Hematopoietic multipotent progenitor cell treated with erythropoietin and hydrocortisone succinate and interleukin-3 and kit ligand, for 6 days (in vitro differentiated cells): ENCODE measurements around the gene ZC3HAV1L.
"Not testable (repeated sequence)": the region's sequence is repeated elsewhere in the genome, so short reads cannot be mapped to it uniquely, and the experiment has no call there.

ENCODE experiments used
- DNase-seq: peaks from one replicate; pipeline ENCODE4 v3.0.0-alpha.2; 2015

Gene ZC3HAV1L, protein sequence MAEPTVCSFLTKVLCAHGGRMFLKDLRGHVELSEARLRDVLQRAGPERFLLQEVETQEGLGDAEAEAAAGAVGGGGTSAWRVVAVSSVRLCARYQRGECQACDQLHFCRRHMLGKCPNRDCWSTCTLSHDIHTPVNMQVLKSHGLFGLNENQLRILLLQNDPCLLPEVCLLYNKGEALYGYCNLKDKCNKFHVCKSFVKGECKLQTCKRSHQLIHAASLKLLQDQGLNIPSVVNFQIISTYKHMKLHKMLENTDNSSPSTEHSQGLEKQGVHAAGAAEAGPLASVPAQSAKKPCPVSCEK

GRCh38 chr7:139035586-139036353 lies at the start of gene ZC3HAV1L:
Gene ZC3HAV1L, minus strand, starts transcription at chr7:139036042. Its CDS starts 25 bp downstream, at chr7:139036017.
- peak; percentile 76 for DNase-seq

DNA sequence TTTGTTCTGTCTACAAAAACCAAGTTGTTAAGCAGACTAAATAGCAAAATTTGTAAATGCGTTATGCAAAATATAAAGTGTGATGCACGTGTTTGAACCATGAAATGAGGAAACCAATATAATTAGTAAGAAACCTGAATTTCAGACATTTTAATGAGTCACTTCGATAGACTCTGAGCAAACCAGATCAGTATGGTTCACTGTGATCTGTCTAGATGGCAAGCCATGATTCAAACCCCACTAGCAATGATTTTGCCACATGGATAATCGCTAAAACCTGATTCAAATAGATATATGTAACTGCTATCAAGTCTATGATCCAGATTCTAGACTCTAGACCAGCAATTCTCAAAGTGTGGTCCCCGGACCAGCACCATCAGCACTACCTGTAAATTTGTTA lies 48.9 kb upstream of the ZC3HAV1L start:
- no peak for DNase-seq

DNA sequence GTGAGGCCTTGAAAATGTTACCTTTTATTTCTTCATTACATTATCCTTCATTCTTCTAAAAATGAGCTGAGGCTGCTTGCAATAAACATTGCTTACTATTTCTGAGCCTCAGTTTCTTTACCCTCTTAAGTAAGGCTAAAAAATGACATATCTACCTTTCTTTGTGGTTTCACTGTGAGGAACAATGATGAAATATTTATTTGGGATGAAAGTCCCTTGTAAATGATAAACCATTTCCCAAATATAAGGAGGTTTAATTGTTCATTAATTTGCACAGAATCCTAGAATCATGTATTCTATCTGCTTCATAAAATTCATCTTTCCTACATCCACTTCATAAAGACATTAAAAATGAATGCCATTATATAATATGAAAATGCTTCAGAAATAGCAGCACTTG lies 45.7 kb upstream of the ZC3HAV1L start:
- DNase-seq = no peak

DNA sequence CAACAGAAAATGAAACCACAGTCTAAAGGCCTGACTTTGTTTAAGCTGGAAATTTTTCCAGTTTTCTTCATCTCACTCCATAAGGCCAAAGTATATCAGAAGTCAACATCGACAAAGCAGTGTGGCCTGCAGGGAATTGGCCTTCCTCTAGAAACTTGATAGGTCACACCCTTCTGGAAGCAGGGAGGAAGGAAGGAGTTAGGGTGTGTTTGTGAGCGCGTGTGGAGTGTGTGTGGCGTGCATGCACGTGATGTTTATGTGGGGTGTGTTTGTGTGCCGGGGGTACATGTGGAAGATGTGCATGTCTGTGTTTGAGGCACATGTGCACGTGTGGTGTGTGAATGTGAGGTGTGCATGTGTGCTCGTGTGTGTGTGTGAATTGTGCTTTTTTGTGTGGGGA lies 45.1 kb upstream of the ZC3HAV1L start:
- no peak for DNase-seq

GRCh38 chr7:139079861-139080260 lies 44.0 kb upstream of the ZC3HAV1L start:
- no peak for DNase-seq

- DNase-seq = no peak
These were observed 43.1 kb upstream of the ZC3HAV1L start for GRCh38 chr7:139078911-139079310.

GRCh38 chr7:139078399-139078798 lies 42.6 kb upstream of the ZC3HAV1L start:
- no peak for DNase-seq

DNA sequence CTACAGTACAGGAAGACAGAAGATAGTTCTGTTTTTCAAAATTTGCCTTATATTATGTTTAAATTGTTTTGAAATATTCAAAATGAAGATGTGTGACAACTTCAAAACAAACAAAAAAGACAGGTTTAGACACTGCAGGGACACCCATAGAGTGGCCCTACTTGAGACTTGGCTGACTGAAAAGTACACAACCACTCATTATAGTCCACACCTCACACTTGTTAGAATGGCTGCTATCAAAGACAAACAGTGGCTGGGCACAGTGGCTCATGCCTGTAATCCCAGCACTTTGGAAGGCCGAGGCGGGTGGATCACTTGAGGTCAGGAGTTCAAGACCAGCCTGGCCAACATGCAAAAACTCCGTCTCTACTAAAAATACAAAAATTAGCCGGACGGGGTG lies 41.9 kb upstream of the ZC3HAV1L start:
- not testable (repeated sequence) for DNase-seq

GRCh38 chr7:139075871-139076686 lies 40.2 kb upstream of the ZC3HAV1L start:
- no peak for DNase-seq

DNA sequence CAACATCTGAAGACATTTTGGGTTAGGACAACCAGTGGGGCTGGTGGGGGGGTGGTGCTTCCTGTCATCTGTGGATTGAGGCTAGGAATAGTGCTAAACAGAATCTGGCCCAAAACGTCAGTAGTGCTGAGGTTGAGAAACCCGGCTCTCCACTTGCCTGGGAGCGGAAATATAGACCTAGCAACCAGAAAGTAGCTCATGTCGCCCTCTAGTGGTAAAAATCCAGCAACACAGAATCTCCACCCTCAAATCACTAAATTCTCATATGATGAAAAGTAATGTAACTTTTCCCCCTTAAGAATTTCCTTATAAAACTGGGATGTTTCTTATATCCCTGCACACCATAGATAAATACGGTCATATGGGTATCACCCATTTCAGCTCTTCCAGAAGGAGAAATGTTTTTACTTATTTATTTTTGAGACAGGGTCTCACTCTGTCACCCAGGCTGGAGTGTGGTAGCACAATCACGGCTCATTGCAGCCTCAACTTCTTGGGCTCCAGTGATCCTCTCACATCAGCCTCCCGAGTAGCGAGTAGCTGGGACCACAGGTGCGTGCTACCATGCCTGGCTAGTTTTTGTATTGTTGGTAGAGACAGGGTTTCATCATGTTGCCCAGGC lies 39.3 kb upstream of the ZC3HAV1L start:
- peak; percentile 91 for DNase-seq

DNA sequence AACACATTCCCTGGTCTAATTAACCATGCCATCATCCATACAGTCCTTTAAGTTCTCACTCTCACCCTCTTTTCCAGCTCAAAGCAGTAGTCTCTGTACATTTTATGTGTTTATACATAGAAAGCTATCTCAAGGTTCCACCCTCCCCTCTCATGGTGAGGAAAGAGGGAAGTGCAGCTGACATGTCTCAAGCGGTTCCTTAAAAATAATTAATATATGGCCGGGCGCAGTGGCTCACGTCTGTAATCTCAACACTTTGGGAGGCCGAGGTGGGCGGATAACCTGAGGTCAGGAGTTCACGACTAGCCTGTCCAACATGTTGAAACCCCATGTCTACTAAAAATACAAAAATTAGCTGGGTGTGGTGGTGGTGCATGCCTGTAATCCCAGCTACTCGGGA lies 37.0 kb upstream of the ZC3HAV1L start:
- peak; percentile 49 for DNase-seq

DNA sequence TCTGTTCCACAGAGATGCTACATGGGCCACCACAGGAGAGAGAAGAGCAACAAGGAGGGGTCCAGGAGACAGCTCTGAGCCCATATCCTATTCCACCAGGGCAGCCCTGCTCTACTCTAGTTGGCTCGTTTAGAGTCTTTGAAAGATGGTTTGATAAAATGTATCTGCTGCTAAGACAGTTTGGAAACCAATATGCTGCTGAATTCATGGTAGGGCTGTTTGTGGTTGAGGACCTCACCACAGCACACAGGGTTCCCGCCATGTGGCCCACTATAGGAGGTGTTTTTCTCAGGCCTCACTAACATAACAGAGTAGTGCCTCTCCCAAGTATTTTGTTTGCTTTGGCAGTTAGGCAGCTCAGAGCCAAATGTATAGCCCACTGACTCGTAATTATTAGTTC lies 35.8 kb upstream of the ZC3HAV1L start:
- DNase-seq = peak; percentile 63

GRCh38 chr7:139068544-139069399 lies 32.9 kb upstream of the ZC3HAV1L start:
- no peak for DNase-seq

GRCh38 chr7:139066315-139066714 lies 30.5 kb upstream of the ZC3HAV1L start:
- DNase-seq = no peak

GRCh38 chr7:139065323-139065722 lies 29.5 kb upstream of the ZC3HAV1L start:
- DNase-seq = no peak

- no peak for DNase-seq
These were observed 25.6 kb upstream of the ZC3HAV1L start for GRCh38 chr7:139061416-139061815.

- no peak for DNase-seq
These were observed 24.9 kb upstream of the ZC3HAV1L start for GRCh38 chr7:139060695-139061237.

GRCh38 chr7:139059905-139060304 lies 24.1 kb upstream of the ZC3HAV1L start:
- no peak for DNase-seq

DNA sequence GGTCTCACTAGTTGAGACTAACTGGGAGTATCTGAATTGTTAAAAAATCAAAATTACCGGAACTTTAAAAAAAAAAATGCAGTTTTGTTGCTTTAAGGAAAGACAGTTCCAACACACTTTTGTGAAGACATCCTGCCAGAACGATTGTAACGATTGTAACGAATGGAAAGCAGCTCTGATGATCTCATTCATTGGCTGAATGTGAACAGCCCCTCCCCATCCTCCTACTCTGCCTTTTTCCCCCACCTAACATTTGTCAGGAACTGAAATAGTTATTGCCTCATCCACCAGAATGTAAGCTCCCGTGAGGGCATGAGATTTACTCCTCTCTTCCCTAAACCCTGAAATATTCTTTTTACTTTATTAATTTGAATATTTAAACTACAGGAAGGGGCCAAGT lies 23.1 kb upstream of the ZC3HAV1L start:
- DNase-seq = no peak

DNA sequence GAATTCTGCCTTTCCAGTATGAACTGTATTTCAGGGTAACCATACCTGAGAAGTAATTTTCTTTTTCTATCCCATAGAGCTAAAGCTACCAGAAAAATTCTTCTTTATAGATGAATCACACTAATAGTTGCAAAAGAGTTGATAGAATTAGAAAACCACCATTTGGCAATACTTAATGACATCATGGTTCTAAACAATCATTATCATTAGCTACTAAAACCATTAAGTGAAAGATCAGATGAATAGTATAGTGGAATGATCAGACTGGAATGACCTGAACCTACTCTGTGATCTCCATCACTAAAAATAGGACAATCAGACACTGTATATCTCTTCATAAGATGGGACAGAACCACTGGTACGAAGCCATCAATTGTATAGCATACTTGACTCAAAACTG lies 19.8 kb upstream of the ZC3HAV1L start:
- DNase-seq = no peak

GRCh38 chr7:139054656-139055055 lies 18.8 kb upstream of the ZC3HAV1L start:
- not testable (repeated sequence) for DNase-seq

- no peak for DNase-seq
These were observed 18.3 kb upstream of the ZC3HAV1L start for GRCh38 chr7:139054101-139054500.
